BLaER1 (cell line): ENCODE data around the gene C16orf82.
A peak's percentile ranks its signal among the peaks of the same experiment; 100 is the strongest.
"Not testable (repeated sequence)": the region's sequence is repeated elsewhere in the genome, so short reads cannot be mapped to it uniquely, and the experiment has no call there.

Experiments
- H3K27ac ChIP-seq: shearing (Covaris generic); formaldehyde crosslinking; 2 replicates; pipeline ENCODE4 v1.8.1; 2022
- H3K27me3 ChIP-seq: shearing (Covaris generic); formaldehyde crosslinking; 2 replicates; pipeline ENCODE4 v1.8.1; 2022
- H3K36me3 ChIP-seq: shearing (Covaris generic); formaldehyde crosslinking; 2 replicates; pipeline ENCODE4 v1.8.1; 2022
- H3K4me1 ChIP-seq: shearing (Covaris generic); formaldehyde crosslinking; 2 replicates; pipeline ENCODE4 v1.8.1; 2022
- H3K4me2 ChIP-seq: shearing (Covaris generic); formaldehyde crosslinking; 2 replicates; pipeline ENCODE4 v1.8.1; 2022
- H3K4me3 ChIP-seq: shearing (Covaris generic); formaldehyde crosslinking; 2 replicates; pipeline ENCODE4 v1.8.1; 2022
- H3K9ac ChIP-seq: shearing (Covaris generic); formaldehyde crosslinking; 2 replicates; pipeline ENCODE4 v1.8.1; 2022
- H3K9me3 ChIP-seq: shearing (Covaris generic); formaldehyde crosslinking; 2 replicates; pipeline ENCODE4 v1.8.1; 2022
- H4K20me1 ChIP-seq: shearing (Covaris generic); formaldehyde crosslinking; 2 replicates; pipeline ENCODE4 v1.8.1; 2022
- Cebpa-rat ChIP-seq: shearing (Covaris generic); IDR thresholded peaks from 2 replicates; pipeline ENCODE4 v1.8.1; 2022

The C16orf82 gene

DNA sequence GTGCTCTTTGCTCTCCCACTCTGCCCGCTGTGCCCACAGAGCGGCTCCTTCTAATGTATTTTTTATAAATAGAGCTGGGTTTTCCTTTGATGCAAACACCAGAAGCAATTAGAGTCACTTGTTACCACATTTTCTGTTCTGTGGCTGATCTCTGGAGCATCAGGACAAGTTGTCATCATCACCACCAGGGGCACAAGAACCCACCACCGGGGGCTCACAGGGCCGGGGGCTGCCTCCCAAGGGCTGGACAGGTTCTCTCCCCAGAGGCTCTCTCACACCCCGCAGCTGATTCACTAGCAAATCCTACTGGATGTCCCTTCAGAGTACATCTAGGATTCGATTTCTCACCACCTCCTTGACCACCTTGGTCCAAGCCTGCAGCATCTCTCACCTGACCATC, 18.5 kb downstream of the C16orf82 start:
- Histone ChIP-seq H3K27me3 (no peaks in the 10 kb centered on the region), H3K27ac (no peak overlapping the region), H4K20me1 (no peaks in the 10 kb centered on the region), H3K4me3 (no peak overlapping the region), H3K4me2 (no peak overlapping the region), H3K9ac (no peak overlapping the region), H3K9me3 (no peaks in the 10 kb centered on the region), H3K4me1 (no peaks in the 10 kb centered on the region), H3K36me3 (no peaks in the 10 kb centered on the region)
- no peak for TF ChIP-seq Cebpa-rat

DNA sequence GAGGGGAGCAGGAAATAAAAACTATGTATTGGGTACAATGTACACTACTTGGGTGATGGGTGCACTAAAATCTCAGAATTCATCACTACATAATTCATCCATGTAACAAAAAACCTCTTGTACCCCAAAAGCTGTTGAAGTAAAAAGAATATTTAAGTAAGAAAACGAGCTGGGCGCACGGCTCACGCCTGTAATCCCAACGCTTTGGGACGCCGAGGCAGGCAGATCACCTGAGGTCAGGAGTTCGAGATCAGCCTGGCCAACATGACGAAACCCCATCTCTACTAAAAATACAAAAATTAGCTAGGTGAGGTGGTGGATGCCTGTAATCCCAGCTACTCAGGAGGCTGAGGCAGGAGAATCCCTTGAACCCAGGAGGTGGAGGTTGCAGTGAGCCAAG, 19.3 kb downstream of the C16orf82 start:
- not testable (repeated sequence) for H3K27ac ChIP-seq, H3K9ac ChIP-seq, H3K9me3 ChIP-seq

DNA sequence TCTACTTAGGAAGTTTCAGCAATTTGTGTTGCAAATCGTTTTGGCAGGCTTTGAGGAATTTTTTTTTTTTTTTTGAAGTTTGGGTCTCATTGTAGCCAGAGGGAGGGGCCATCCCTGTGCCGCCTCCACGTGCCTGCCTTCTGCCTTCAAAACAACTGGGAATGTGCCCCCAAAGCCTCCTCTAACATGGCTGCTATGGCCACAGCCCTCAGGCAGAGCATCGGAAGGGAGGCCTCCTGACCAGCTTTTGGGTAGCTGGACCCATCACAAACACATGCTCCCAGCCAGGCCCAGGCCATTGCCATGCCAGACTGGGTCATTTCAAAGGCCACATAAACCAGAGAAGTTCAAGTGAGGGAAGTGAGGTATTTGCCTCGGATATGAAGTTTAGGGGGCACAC, 21.5 kb downstream of the C16orf82 start:
- no peak for TF ChIP-seq Cebpa-rat
- no peak overlapping the region for H3K27ac ChIP-seq
- no peak overlapping the region for H3K4me2 ChIP-seq
- H3K4me3 ChIP-seq, result no peak overlapping the region
- no peak overlapping the region for H3K9ac ChIP-seq
- no peaks in the 10 kb centered on the region for H3K4me1 ChIP-seq
- no peaks in the 10 kb centered on the region for H4K20me1 ChIP-seq
- H3K27me3 ChIP-seq, result no peaks in the 10 kb centered on the region
- H3K36me3 ChIP-seq, result no peaks in the 10 kb centered on the region
- no peaks in the 10 kb centered on the region for H3K9me3 ChIP-seq

More for the DNA sequence above, 19.3 kb downstream of the C16orf82 start:
- H4K20me1 ChIP-seq, H3K4me3 ChIP-seq, H3K4me1 ChIP-seq, H3K4me2 ChIP-seq, H3K36me3 ChIP-seq, H3K27me3 ChIP-seq: not testable (repeated sequence)

DNA sequence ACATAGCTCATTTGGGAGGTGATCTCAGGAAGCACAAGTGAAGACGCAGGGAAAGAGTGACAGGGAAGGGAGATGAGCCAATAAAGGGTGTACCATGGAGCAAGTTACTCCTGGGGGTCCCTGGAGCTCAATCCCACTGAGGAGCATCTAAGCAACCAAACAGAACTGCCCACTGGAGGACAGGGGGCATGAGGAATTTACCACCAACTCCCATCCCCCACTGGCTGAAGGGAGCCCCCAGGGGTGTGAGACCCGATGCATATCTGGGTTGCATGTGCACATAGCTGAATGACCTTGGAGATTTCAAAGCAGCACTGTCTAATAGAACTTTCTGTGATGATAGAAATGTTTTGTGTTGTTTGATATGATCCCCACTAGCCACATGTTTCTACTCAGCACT, 29.6 kb downstream of the C16orf82 start:
- Histone ChIP-seq H3K27ac (no peak overlapping the region), H3K36me3 (no peaks in the 10 kb centered on the region), H3K4me1 (peaks cover 17% of the 10 kb centered on the region), H3K4me2 (no peak overlapping the region), H3K4me3 (no peak overlapping the region), H4K20me1 (no peaks in the 10 kb centered on the region), H3K27me3 (no peaks in the 10 kb centered on the region), H3K9me3 (no peaks in the 10 kb centered on the region), H3K9ac (no peak overlapping the region)
- no peak for TF ChIP-seq Cebpa-rat

DNA sequence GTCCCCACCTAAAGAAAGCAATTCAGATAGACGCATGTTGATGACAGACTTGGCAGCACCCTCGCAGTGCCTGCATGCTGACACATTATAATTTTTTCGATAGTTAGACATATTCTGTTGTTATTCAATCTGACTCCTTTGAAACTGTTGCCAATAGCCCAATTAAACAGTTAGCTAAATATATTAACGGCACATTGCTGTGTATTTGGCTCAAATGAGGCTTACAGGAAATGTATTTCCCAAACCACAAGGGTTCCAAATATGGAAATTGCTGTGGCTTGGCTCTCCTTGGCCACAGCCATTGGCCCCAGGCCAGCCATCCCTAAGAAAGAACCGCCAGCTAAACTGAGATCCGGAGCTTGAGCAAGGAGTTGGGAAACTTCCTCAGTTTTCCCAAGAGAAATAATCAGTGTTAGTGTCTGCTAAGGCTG, 31.1 kb downstream of the C16orf82 start:
- peak overlapping the region; percentile 65 for H3K4me2 ChIP-seq
- no peak overlapping the region for H3K9ac ChIP-seq
- H4K20me1 ChIP-seq, result no peaks in the 10 kb centered on the region
- H3K27me3 ChIP-seq, result no peaks in the 10 kb centered on the region
- TF ChIP-seq Cebpa-rat, result no peak
- no peak overlapping the region for H3K4me3 ChIP-seq
- H3K4me1 ChIP-seq, result peaks cover 17% of the 10 kb centered on the region
- no peaks in the 10 kb centered on the region for H3K36me3 ChIP-seq
- no peak overlapping the region for H3K27ac ChIP-seq
- H3K9me3 ChIP-seq, result no peaks in the 10 kb centered on the region

DNA sequence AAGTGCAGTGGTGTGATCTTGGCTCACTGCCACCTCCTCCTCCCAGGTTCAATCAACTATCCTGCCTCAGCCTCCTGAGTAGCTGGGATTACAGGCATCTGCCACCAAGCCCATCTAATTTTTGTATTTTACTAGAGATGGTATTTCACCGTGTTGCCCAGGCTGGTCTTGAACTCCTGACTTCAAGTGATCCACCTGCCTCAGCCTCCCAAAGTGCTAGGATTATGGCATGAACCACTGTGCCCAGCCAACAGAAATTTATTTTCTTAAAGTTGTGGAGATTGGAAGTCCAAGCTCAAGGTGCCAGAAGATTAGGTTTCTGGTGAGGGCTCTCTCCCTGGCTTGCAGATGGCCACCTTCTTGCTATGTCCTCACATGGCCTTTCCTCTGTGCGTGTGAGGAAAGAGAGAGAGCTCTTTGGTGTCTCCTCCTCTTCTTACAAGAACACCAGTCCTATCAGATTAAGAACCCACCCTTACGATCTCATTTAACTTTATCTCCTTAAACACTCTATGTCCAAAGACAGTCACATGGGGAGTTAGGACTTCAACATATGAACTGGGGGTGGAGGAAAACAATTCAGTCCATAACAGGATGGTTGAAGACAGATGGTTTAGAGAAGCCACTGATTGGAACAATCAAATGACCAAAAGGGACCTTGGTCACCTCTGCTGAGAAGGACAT, 31.8 kb downstream of the C16orf82 start:
- Histone ChIP-seq H3K4me3 (no peak overlapping the region), H3K36me3 (no peaks in the 10 kb centered on the region), H3K9me3 (no peaks in the 10 kb centered on the region), H3K4me1 (peaks cover 17% of the 10 kb centered on the region), H3K9ac (no peak overlapping the region), H3K4me2 (no peak overlapping the region; the same call in 1 of the 2 replicates), H4K20me1 (no peaks in the 10 kb centered on the region), H3K27me3 (no peaks in the 10 kb centered on the region), H3K27ac (no peak overlapping the region)
- no peak for TF ChIP-seq Cebpa-rat

DNA sequence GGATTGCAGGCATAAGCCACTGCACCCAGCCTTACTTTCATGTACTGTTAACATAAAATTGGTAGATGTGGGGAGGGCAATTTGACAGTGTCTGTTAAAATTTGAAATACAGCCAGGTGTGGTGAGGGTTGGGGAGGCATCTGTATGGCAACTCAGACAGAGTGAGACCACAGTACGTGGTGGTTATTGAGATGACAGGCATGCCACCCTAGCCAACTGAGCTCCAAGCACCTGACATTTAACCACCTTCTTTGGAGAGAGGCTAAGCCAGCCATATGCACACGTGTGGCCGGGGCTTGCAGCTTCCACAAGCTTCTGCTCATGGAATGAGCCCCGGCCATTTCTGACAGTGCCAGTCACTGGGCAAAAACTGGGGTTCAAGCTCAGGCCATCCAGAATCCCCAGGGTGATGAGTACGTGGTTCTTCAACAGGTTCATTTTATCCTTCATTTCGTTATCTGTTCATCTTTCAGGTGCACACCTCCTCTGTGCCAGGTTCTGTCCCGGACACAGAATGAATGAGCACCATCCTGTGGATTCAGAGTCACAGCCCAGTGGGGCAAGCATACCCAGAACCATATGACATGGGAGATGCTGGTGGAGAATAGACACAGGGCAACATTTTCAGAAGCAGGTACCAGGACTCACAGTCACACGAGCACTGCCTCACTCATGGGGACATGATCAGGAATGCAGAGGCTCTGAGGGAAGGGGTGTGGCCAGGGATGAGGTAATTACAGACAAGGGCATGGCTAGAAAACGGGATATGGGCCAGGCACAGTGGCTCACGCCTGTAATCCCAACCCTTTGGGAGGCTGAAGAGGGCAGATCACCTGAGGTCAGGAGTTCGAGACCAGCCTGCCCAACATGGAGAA, 36.2 kb downstream of the C16orf82 start:
- no peak overlapping the region for H3K4me3 ChIP-seq
- no peaks in the 10 kb centered on the region for H4K20me1 ChIP-seq
- H3K27ac ChIP-seq, result no peak overlapping the region
- no peaks in the 10 kb centered on the region for H3K27me3 ChIP-seq
- no peak overlapping the region for H3K9ac ChIP-seq
- H3K4me2 ChIP-seq, result no peak overlapping the region
- peaks cover 7% of the 10 kb centered on the region; the same call in 1 of the 2 replicates for H3K9me3 ChIP-seq
- no peak for TF ChIP-seq Cebpa-rat
- no peaks in the 10 kb centered on the region for H3K36me3 ChIP-seq
- peaks cover 5% of the 10 kb centered on the region for H3K4me1 ChIP-seq

DNA sequence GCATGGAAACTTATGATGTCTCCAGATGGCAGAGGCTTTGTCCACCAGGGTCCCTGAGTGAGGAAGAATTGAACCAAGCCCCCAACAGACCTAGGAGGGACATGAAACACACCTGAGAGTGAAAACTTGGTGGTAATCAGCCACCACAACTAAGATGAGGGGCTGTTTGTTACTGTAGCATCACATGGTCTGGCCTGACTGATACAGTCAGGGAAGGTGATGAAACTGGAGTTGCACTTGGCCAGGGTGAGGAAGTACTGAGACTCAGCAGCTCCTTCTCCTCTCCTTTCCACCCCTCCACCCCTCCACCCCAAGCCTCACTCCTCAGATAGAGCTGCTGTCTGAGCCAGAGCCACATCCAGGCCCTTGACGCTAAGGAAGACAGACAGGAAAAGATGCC, 37.2 kb downstream of the C16orf82 start:
- H3K27ac ChIP-seq, result no peak overlapping the region
- no peak for TF ChIP-seq Cebpa-rat
- H3K36me3 ChIP-seq, result no peaks in the 10 kb centered on the region
- H3K27me3 ChIP-seq, result no peaks in the 10 kb centered on the region
- H3K4me3 ChIP-seq, result no peak overlapping the region
- no peaks in the 10 kb centered on the region for H4K20me1 ChIP-seq
- H3K9me3 ChIP-seq, result peaks cover 7% of the 10 kb centered on the region; the same call in 1 of the 2 replicates
- H3K4me2 ChIP-seq, result no peak overlapping the region
- H3K9ac ChIP-seq, result no peak overlapping the region
- no peaks in the 10 kb centered on the region for H3K4me1 ChIP-seq

DNA sequence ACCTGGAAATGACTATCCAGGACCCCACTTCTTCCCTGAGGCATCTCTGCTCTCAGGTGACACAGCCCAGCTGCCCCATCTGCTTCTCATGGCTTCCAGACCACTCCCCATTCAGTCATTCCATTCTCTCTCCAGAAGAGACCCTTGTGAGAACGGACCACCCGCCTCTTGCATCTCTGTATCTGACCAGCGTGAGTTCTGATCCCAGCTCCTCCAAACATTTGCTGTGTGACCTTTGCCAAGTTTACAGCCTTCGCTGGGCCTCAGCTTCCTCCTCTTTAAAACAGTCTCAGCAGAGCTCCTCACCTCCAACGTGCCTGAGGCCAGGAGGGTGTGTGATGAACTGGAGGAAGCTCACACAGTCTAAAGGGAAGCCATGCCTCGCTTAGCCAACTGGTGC, 39.6 kb downstream of the C16orf82 start:
- Histone ChIP-seq H3K36me3 (no peaks in the 10 kb centered on the region), H4K20me1 (no peaks in the 10 kb centered on the region)

DNA sequence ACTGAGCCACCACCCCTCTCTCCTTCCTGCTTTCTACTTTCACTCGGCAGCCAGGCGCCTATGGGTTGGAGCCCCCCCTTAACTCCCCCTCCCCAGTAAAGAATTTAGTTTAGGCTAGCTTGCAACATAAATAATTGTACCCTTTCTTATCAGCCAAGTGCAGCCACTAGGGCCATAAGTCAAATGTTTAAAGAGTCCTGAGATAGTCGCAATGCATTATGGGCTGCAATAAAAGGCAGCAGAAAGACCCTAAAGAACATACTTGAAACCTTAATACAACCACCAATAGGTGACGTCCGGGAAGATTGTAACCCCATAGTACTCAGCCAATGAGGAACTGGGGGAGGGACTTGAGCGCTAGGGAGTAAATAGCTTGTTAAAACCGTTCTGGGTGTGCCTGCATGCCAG, 40.5 kb downstream of the C16orf82 start:
- no peak overlapping the region for H3K27ac ChIP-seq
- H3K4me1 ChIP-seq, result peaks cover 23% of the 10 kb centered on the region
- H3K4me2 ChIP-seq, result no peak overlapping the region
- H3K27me3 ChIP-seq, result no peaks in the 10 kb centered on the region
- H3K9me3 ChIP-seq, result peaks cover 7% of the 10 kb centered on the region; the same call in 1 of the 2 replicates
- H3K4me3 ChIP-seq, result no peak overlapping the region
- no peaks in the 10 kb centered on the region for H4K20me1 ChIP-seq
- no peak overlapping the region for H3K9ac ChIP-seq
- no peak for TF ChIP-seq Cebpa-rat
- H3K36me3 ChIP-seq, result no peaks in the 10 kb centered on the region

More for the DNA sequence above, 39.6 kb downstream of the C16orf82 start:
- no peak for TF ChIP-seq Cebpa-rat
- peaks cover 7% of the 10 kb centered on the region; the same call in 1 of the 2 replicates for H3K9me3 ChIP-seq
- no peak overlapping the region for H3K27ac ChIP-seq
- no peak overlapping the region for H3K9ac ChIP-seq
- H3K4me3 ChIP-seq, result no peak overlapping the region
- no peak overlapping the region for H3K4me2 ChIP-seq
- no peaks in the 10 kb centered on the region for H3K27me3 ChIP-seq
- H3K4me1 ChIP-seq, result peaks cover 14% of the 10 kb centered on the region
